Measurements from ENCODE around the gene KDM4C.

GRCh38 chr9:6793203-6793602 is 35.4 kb downstream of the KDM4C start:
- TF ChIP-seq CTCF (IDR thresholded peaks at IDR 0.05), result no peak
- no peak for TF ChIP-seq POLR2A (IDR thresholded peaks at IDR 0.05)
- TF ChIP-seq POLR2AphosphoS5 (IDR thresholded peaks at IDR 0.05), result no peak
- TF ChIP-seq EP300 (IDR thresholded peaks at IDR 0.05; ENCODE audit: low read depth), result no peak
